Skeletal muscle tissue (tissue), 4 donors: ENCODE data around the gene CD36. TPM values are rescaled to one million over a fixed set of nuclear protein-coding genes. Genes with fewer than 3 reads are reported as not detected.

Experiments used
- H3K27ac ChIP-seq: one replicate; pipeline ENCODE4 v1.7.0; 2013; ENCODE audit warnings: mild to moderate bottlenecking, low read depth, low read length, inconsistent platforms
- H3K27me3 ChIP-seq, 3 donors: one replicate each; pipeline ENCODE4 v1.7.0; 2013; ENCODE audit warnings: low read length in 3 of 3; ENCODE audit not compliant: control insufficient read depth in 3 of 3, insufficient read depth in 3 of 3
- H3K36me3 ChIP-seq, 3 donors: one replicate each; pipeline ENCODE4 v1.7.0; 2013; ENCODE audit warnings: low read length in 3 of 3; ENCODE audit not compliant: control insufficient read depth in 3 of 3, insufficient read depth in 3 of 3
- H3K4me1 ChIP-seq, 3 donors: one replicate each; pipeline ENCODE4 v1.7.0; 2013; ENCODE audit warnings: low read length in 3 of 3, mild to moderate bottlenecking in 3 of 3; ENCODE audit not compliant: control insufficient read depth in 3 of 3, insufficient read depth in 3 of 3
- H3K4me3 ChIP-seq, 3 donors: one replicate each; pipeline ENCODE4 v1.7.0; 2013; ENCODE audit warnings: low read length in 3 of 3
- H3K9ac ChIP-seq, 3 donors: one replicate each; pipeline ENCODE4 v1.7.0; 2013; ENCODE audit warnings: low read length in 3 of 3, mild to moderate bottlenecking in 3 of 3, moderate library complexity in 2 of 3, low read depth in 1 of 3
- H3K9me3 ChIP-seq, 3 donors: one replicate each; pipeline ENCODE4 v1.7.0; 2013; ENCODE audit warnings: low read length in 3 of 3; ENCODE audit not compliant: control insufficient read depth in 3 of 3
- total RNA-seq: library from RNA; depleted of rRNA; stranded (reverse); fragments of >200 nt; gene quantifications from one replicate; pipeline ENCODE4 v1.2.3, GENCODE V29; 2014
- donor health status: Osteomylitis.

The CD36 gene
- total RNA-seq, 1 donor from 2014 or later = 533 TPM

GRCh38 chr7:80677629-80678028 lies 39.2 kb downstream of the CD36 start:
- H3K27me3 ChIP-seq = no peaks in the 10 kb centered on the region
- H3K9me3 ChIP-seq = no peaks in the 10 kb centered on the region
- no peak overlapping the region for H3K4me3 ChIP-seq
- H3K27ac ChIP-seq = no peak overlapping the region
- peaks cover 9 to 26% (median 14%) of the 10 kb centered on the region in 3 donors for H3K36me3 ChIP-seq
- peaks cover 0 to 6% (median 0%) of the 10 kb centered on the region in 3 donors for H3K4me1 ChIP-seq
- no peak overlapping the region for H3K9ac ChIP-seq

- H3K4me3 ChIP-seq = no peak overlapping the region
- no peak overlapping the region for H3K9ac ChIP-seq
- peaks cover 6 to 21% (median 13%) of the 10 kb centered on the region in 3 donors for H3K36me3 ChIP-seq
- no peak overlapping the region for H3K27ac ChIP-seq
- H3K27me3 ChIP-seq = no peaks in the 10 kb centered on the region
- peaks cover 0 to 6% (median 0%) of the 10 kb centered on the region in 3 donors for H3K4me1 ChIP-seq
- H3K9me3 ChIP-seq = no peaks in the 10 kb centered on the region
Observed at GRCh38 chr7:80678707-80679106, 40.3 kb downstream of the CD36 start.

GRCh38 chr7:80679921-80680907 lies 41.8 kb downstream of the CD36 start:
- peak overlapping the region; percentile 7 for H3K27ac ChIP-seq

GRCh38 chr7:80681272-80681885 lies 42.9 kb downstream of the CD36 start:
- Histone ChIP-seq H3K4me3 (no peak overlapping the region), H3K9ac (no peak overlapping the region), H3K4me1 (peaks cover 0 to 6% (median 0%) of the 10 kb centered on the region in 3 donors), H3K27me3 (no peaks in the 10 kb centered on the region), H3K9me3 (no peaks in the 10 kb centered on the region), H3K27ac (no peak overlapping the region), H3K36me3 (peaks cover 0 to 2% (median under 1%) of the 10 kb centered on the region in 3 donors)

More at GRCh38 chr7:80679921-80680907, 41.8 kb downstream of the CD36 start:
- H3K4me1 ChIP-seq = peaks cover 0 to 6% (median 0%) of the 10 kb centered on the region in 3 donors
- no peaks in the 10 kb centered on the region for H3K27me3 ChIP-seq
- H3K4me3 ChIP-seq = no peak overlapping the region
- H3K9ac ChIP-seq = no peak overlapping the region
- peaks cover 4 to 10% (median 4%) of the 10 kb centered on the region in 3 donors for H3K36me3 ChIP-seq
- H3K9me3 ChIP-seq = no peaks in the 10 kb centered on the region

GRCh38 chr7:80682744-80683143 lies 44.3 kb downstream of the CD36 start:
- Histone ChIP-seq H3K36me3 (no peaks in the 10 kb centered on the region), H3K9ac (no peak overlapping the region), H3K27me3 (no peaks in the 10 kb centered on the region), H3K4me1 (peaks cover 0 to 6% (median 0%) of the 10 kb centered on the region in 3 donors), H3K9me3 (no peaks in the 10 kb centered on the region), H3K27ac (no peak overlapping the region), H3K4me3 (no peak overlapping the region)

- Histone ChIP-seq H3K4me3 (no peak overlapping the region), H3K36me3 (no peaks in the 10 kb centered on the region), H3K27me3 (peaks cover 0 to 6% (median 0%) of the 10 kb centered on the region in 3 donors), H3K27ac (no peak overlapping the region), H3K9me3 (no peaks in the 10 kb centered on the region), H3K4me1 (no peaks in the 10 kb centered on the region), H3K9ac (no peak overlapping the region)
Observed at GRCh38 chr7:80686576-80686975, 48.1 kb downstream of the CD36 start.

- Histone ChIP-seq H3K9ac (no peak overlapping the region), H3K4me3 (no peak overlapping the region), H3K36me3 (no peaks in the 10 kb centered on the region), H3K9me3 (no peaks in the 10 kb centered on the region), H3K27me3 (no peaks in the 10 kb centered on the region), H3K4me1 (peaks cover 0 to 7% (median 0%) of the 10 kb centered on the region in 3 donors), H3K27ac (no peak overlapping the region)
Observed at GRCh38 chr7:80699045-80699638, 60.7 kb downstream of the CD36 start.

GRCh38 chr7:80699721-80700256 lies 61.3 kb downstream of the CD36 start:
- Histone ChIP-seq H3K27ac (no peak overlapping the region), H3K4me3 (no peak overlapping the region), H3K9ac (no peak overlapping the region), H3K36me3 (no peaks in the 10 kb centered on the region), H3K27me3 (no peaks in the 10 kb centered on the region), H3K4me1 (peaks cover 0 to 7% (median 0%) of the 10 kb centered on the region in 3 donors), H3K9me3 (no peaks in the 10 kb centered on the region)

- peaks cover 0 to 7% (median 0%) of the 10 kb centered on the region in 3 donors for H3K4me1 ChIP-seq
- H3K27ac ChIP-seq = no peak overlapping the region
- no peak overlapping the region for H3K9ac ChIP-seq
- H3K4me3 ChIP-seq = no peak overlapping the region
- no peaks in the 10 kb centered on the region for H3K27me3 ChIP-seq
- H3K9me3 ChIP-seq = no peaks in the 10 kb centered on the region
- no peaks in the 10 kb centered on the region for H3K36me3 ChIP-seq
Observed at GRCh38 chr7:80703272-80703671, 64.8 kb downstream of the CD36 start.
